Vagina (tissue), 2 donors: ENCODE measurements around the gene ZBTB11.

Experiments used
- CTCF ChIP-seq, 3 experiments: fragments of 450-650 bp in 2 of 3; fragments of 200-600 bp in 1 of 3; sonication (generic) in 1 of 3; IDR thresholded peaks; one replicate each; pipeline ENCODE4 v1.5.1; 2017 to 2019; ENCODE audit warnings: antibody characterized with exemption in 3 of 3, mild to moderate bottlenecking in 2 of 3, moderate library complexity in 2 of 3
- POLR2AphosphoS5 ChIP-seq, 2 donors: sonication (generic); formaldehyde crosslinking; IDR thresholded peaks; one replicate each; pipeline ENCODE4 v1.9.0; 2017; ENCODE audit warnings: antibody characterized with exemption in 2 of 2, mild to moderate bottlenecking in 2 of 2, low read depth in 1 of 2; ENCODE audit not compliant: insufficient read depth in 1 of 2

GRCh38 chr3:101660714-101661113, 16.2 kb downstream of the ZBTB11 start:
- TF ChIP-seq CTCF (IDR thresholded peaks at IDR 0.05) (no peak), POLR2AphosphoS5 (IDR thresholded peaks at IDR 0.05; ENCODE audit: insufficient read depth in 1 of 2, low read depth in 1 of 2) (no peak)
